ENCODE measurements around the gene BTN1A1. TPM values are rescaled to one million over a fixed set of nuclear protein-coding genes. Genes with fewer than 3 reads are reported as not detected.

The BTN1A1 gene
- total and polyA plus RNA-seq, 10 of the 15 experiments (the other 5 are each of a cell fraction or from before 2014, with no cell fraction given), result 0.05 to 2.2 (median 0.87) TPM

DNA sequence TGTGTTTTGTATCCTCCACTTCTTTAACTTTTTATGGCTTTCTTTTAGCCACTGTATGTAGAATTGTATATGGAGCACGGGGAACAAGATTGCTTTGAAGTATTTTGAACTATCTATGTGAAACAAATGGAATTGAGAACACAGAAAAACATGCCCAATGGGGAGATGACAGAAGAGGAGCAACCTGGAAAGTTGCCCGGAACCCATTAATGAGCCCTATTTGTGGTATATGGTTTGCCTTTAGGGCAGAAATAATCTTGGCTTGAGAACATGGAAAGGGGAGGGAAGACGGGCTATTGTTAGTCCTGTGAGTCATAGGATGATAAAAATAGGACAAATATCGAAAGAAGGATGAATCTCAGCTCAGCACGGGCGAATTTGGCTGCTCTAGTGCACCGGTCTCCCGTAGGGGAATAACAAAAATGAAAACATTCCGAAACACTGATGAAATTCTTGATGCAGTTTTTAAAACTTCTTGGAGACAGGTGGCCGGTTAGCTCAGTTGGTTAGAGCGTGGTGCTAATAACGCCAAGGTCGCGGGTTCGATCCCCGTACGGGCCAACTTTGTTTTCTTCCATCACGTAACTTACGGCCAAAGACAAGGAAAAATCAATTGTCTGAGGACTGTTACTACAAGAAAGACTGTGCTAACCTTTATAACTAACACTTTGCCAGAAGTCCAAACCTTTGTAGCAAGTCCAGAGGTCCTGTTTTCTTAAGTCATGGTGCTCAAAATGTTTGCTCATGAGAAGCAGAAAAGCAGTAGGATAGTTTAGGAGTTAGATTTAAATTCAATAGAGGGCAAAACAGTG is 53.7 kb downstream of the BTN1A1 start:
- H2AFZ ChIP-seq (ENCODE audit: control insufficient read depth, low read depth, low read length), result peak overlapping the region; percentile 83
- intact Hi-C loops (cut with micrococcal nuclease; ENCODE audit: unreplicated experiment), result loop anchor here (1.0 to 10.0 kb wide), 5 partner anchors 16 to 379 kb away; partner anchors contain the start of gene HMGN4
- H3K9me3 ChIP-seq (replicated peaks; ENCODE audit: control insufficient read depth, insufficient read depth, low read length), result no peaks in the 10 kb centered on the region
- no peaks in the 10 kb centered on the region for H3K27me3 ChIP-seq (replicated peaks in 1 of 2; ENCODE audit: control insufficient read depth in 2 of 2, insufficient read depth in 2 of 2, low read length in 1 of 2)
- SMC1A ChIA-PET (ENCODE audit: uncharacterized antibody, unreplicated experiment), result interaction anchor here (0.6 to 4.5 kb wide), 17 partner anchors 7 to 246 kb away, joined by 3 to 44 read pairs (median 5); partner anchors contain the start of gene HMGN4
- in situ Hi-C loops (cut with MboI), result loop anchor here (5.0 kb wide), 1 partner anchor 222 kb away; no protein-coding TSS in a partner anchor
- peak overlapping the region; percentile 80 for H3K4me3 ChIP-seq
- DNase-seq (ENCODE audit: low read depth, low spot score) (no peak), FAIRE-seq (peak; percentile 44), ATAC-seq (peak; percentile 59)
- POLR2A ChIA-PET, result interaction anchor here (0.6 to 4.5 kb wide), 10 partner anchors 8 to 280 kb away, joined by 3 to 29 read pairs (median 7); partner anchors contain the start of gene HMGN4
- no TSS peak for BruUV-seq (replicated peaks)
- 1% methylated on average over 19 of the region's 19 CpGs for WGBS (ENCODE audit: insufficient coverage, insufficient replicate concordance, low lambda C conversion rate, missing lambda C conversion rate)
- no peaks in the 10 kb centered on the region for H4K20me1 ChIP-seq (ENCODE audit: control insufficient read depth, insufficient read depth)
- no peaks in the 10 kb centered on the region for H3K36me3 ChIP-seq (ENCODE audit: control insufficient read depth in 2 of 2, insufficient read depth in 2 of 2, low read length in 1 of 2)
- RAD21 ChIA-PET (ENCODE audit: unreplicated experiment), result interaction anchor here (0.7 to 5.5 kb wide), 13 partner anchors 10 to 247 kb away, joined by 3 to 40 read pairs (median 4); partner anchors contain the start of gene HMGN4
- H3K4me1 ChIP-seq (ENCODE audit: control insufficient read depth, insufficient read depth, low read length), result 0 out of 2 replicates have a peak, but pooled peaks cover 3% of the 10 kb centered on the region
- H3K79me2 ChIP-seq (ENCODE audit: control insufficient read depth, insufficient read depth, low read length), result no peaks in the 10 kb centered on the region
- H3K4me2 ChIP-seq (ENCODE audit: control insufficient read depth, insufficient read depth), result peak overlapping the region; percentile 92
- H3K9ac ChIP-seq (ENCODE audit: control insufficient read depth, insufficient read depth, low read length), result peak overlapping the region; percentile 72
- CTCF ChIA-PET, result interaction anchor here (0.8 to 4.1 kb wide), 12 partner anchors 10 to 245 kb away, joined by 3 to 28 read pairs (median 4); partner anchors contain the start of gene HMGN4
- H3K27ac ChIP-seq (ENCODE audit: control insufficient read depth, insufficient read depth), result peak overlapping the region; percentile 69
- TF ChIP-seq STAT1 (conservative IDR thresholded peaks at IDR 0.05) (no peak), EZH2 (IDR thresholded peaks at IDR 0.05; ENCODE audit: borderline replicate concordance, control insufficient read depth, low read depth, low read length) (no peak), ZZZ3 (IDR thresholded peaks at IDR 0.05; ENCODE audit: control insufficient read depth, insufficient read length, low read depth) (no peak), RFX5 (IDR thresholded peaks at IDR 0.05; ENCODE audit: low read depth, low read length) (no peak), SUPT20H (IDR thresholded peaks at IDR 0.05; ENCODE audit: borderline replicate concordance, control insufficient read depth, low read depth, low read length) (no peak), NRF1 (conservative IDR thresholded peaks at IDR 0.05; ENCODE audit: low read depth, low read length) (no peak), NFXL1 (IDR thresholded peaks at IDR 0.05; ENCODE audit: borderline replicate concordance) (no peak), ZNF274 (IDR thresholded peaks at IDR 0.05; ENCODE audit: insufficient read depth, insufficient read length) (no peak), CBX5 (IDR thresholded peaks at IDR 0.05; ENCODE audit: low read depth) (no peak), RCOR1 (conservative IDR thresholded peaks at IDR 0.05; ENCODE audit: low read depth, low read length) (no peak)
- TF ChIP-seq, protein P1, sequence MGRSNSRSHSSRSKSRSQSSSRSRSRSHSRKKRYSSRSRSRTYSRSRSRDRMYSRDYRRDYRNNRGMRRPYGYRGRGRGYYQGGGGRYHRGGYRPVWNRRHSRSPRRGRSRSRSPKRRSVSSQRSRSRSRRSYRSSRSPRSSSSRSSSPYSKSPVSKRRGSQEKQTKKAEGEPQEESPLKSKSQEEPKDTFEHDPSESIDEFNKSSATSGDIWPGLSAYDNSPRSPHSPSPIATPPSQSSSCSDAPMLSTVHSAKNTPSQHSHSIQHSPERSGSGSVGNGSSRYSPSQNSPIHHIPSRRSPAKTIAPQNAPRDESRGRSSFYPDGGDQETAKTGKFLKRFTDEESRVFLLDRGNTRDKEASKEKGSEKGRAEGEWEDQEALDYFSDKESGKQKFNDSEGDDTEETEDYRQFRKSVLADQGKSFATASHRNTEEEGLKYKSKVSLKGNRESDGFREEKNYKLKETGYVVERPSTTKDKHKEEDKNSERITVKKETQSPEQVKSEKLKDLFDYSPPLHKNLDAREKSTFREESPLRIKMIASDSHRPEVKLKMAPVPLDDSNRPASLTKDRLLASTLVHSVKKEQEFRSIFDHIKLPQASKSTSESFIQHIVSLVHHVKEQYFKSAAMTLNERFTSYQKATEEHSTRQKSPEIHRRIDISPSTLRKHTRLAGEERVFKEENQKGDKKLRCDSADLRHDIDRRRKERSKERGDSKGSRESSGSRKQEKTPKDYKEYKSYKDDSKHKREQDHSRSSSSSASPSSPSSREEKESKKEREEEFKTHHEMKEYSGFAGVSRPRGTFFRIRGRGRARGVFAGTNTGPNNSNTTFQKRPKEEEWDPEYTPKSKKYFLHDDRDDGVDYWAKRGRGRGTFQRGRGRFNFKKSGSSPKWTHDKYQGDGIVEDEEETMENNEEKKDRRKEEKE (IDR thresholded peaks at IDR 0.05), result no peak
- TF ChIP-seq, protein P2, sequence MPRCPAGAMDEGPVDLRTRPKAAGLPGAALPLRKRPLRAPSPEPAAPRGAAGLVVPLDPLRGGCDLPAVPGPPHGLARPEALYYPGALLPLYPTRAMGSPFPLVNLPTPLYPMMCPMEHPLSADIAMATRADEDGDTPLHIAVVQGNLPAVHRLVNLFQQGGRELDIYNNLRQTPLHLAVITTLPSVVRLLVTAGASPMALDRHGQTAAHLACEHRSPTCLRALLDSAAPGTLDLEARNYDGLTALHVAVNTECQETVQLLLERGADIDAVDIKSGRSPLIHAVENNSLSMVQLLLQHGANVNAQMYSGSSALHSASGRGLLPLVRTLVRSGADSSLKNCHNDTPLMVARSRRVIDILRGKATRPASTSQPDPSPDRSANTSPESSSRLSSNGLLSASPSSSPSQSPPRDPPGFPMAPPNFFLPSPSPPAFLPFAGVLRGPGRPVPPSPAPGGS (IDR thresholded peaks at IDR 0.05; ENCODE audit: borderline replicate concordance, insufficient read depth, low read depth, low read length, poor library complexity, severe bottlenecking), result no peak
- TF ChIP-seq, protein P3, sequence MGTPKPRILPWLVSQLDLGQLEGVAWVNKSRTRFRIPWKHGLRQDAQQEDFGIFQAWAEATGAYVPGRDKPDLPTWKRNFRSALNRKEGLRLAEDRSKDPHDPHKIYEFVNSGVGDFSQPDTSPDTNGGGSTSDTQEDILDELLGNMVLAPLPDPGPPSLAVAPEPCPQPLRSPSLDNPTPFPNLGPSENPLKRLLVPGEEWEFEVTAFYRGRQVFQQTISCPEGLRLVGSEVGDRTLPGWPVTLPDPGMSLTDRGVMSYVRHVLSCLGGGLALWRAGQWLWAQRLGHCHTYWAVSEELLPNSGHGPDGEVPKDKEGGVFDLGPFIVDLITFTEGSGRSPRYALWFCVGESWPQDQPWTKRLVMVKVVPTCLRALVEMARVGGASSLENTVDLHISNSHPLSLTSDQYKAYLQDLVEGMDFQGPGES (IDR thresholded peaks at IDR 0.05), result peak; percentile 39; the same call in 1 of the 2 replicates
- TF ChIP-seq, protein P4, sequence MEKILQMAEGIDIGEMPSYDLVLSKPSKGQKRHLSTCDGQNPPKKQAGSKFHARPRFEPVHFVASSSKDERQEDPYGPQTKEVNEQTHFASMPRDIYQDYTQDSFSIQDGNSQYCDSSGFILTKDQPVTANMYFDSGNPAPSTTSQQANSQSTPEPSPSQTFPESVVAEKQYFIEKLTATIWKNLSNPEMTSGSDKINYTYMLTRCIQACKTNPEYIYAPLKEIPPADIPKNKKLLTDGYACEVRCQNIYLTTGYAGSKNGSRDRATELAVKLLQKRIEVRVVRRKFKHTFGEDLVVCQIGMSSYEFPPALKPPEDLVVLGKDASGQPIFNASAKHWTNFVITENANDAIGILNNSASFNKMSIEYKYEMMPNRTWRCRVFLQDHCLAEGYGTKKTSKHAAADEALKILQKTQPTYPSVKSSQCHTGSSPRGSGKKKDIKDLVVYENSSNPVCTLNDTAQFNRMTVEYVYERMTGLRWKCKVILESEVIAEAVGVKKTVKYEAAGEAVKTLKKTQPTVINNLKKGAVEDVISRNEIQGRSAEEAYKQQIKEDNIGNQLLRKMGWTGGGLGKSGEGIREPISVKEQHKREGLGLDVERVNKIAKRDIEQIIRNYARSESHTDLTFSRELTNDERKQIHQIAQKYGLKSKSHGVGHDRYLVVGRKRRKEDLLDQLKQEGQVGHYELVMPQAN (conservative IDR thresholded peaks at IDR 0.05), result no peak

Measured in GM12878 (cell line).